ENCODE measurements around the gene ABHD3. TPM values are rescaled to one million over a fixed set of nuclear protein-coding genes. Genes with fewer than 3 reads are reported as not detected.

Gene ABHD3
- total and polyA plus RNA-seq, 2 donors (not counting 3 experiments of a cell fraction or from before 2014, with no cell fraction given): 6.3 to 14.9 TPM

DNA sequence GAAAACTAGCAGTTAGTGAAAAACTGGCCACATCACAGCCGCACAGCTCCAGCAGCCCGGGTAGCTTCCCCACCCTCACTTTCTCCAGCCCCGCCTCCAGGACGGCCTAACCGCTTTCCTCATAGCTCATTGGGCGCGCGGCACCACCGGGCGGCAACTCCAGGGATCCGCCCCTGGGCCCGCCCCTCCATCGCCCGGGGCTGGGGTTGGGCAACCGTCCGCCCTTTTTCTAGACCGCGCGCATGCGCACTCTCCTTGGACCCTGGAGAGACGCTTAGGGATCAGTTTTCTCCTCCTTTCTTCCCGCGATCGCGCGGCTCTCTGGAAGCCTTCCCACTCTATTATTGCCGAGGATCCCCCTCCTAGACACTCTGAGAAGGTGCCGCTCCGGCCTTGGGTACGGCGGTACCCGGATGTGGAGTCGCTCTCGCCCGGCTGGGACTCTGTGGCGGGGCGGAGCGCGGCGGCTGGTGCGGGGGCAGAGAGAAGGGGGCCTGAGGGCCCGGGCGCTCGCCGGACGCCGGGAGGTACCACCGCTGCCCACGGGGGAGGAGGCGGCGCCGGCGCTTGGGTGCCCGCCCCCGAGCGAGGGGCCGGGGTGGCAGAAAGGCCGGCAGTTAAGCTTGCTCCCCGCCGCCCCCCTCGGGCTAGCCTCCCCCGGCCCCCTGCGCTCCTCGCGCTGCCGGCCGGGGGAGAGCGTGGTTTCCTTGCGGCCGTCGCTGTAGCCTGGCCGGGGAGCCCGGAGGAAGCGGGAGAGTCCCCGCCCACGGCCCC lies 36.2 kb upstream of the ABHD3 start, which contains the start of gene MIB1:
Gene MIB1, plus strand, starts transcription at position 255 of the 774 bp plus-strand sequence. CDS start 792 bp downstream, outside the sequence.
- FAIRE-seq: peak; percentile 77
- TF ChIP-seq MAX (IDR thresholded peaks at IDR 0.05; ENCODE audit: insufficient read depth, insufficient read length) (no peak), POLR2A (IDR thresholded peaks at IDR 0.05; ENCODE audit: low read depth, low read length) (peak; percentile 72), POLR2AphosphoS5 (IDR thresholded peaks at IDR 0.05; ENCODE audit: insufficient read depth, low read depth, low read length) (peak; percentile 46)
- Histone ChIP-seq H3K9ac (replicated peaks; ENCODE audit: extremely low read depth, insufficient read depth, low read length) (peak within 1 kb of the TSS; percentile 95), H3K4me2 (ENCODE audit: insufficient read depth, low read length) (peak within 1 kb of the TSS; percentile 93), H2AFZ (ENCODE audit: low read depth, low read length) (peak within 1 kb of the TSS; percentile 91), H3K9me3 (replicated peaks; ENCODE audit: control insufficient read depth, insufficient read depth, low read length) (no peaks in the 10 kb centered on the region), H3K4me3 (replicated peaks in 1 of 3; ENCODE audit: insufficient read depth in 1 of 3, low read depth in 1 of 3, low read length in 3 of 3) (peak within 1 kb of the TSS; percentile 78 to 99 (median 79)), H3K79me2 (ENCODE audit: control insufficient read depth, insufficient read depth, low read length) (peaks cover 34% of the 10 kb centered on the region), H3K9me1 (replicated peaks; ENCODE audit: control insufficient read depth, extremely low read depth, insufficient read depth, low read length) (no peaks in the 10 kb centered on the region), H3K36me3 (ENCODE audit: control insufficient read depth in 2 of 2, extremely low read depth in 1 of 2, insufficient read depth in 2 of 2, low read length in 2 of 2) (no peaks in the 10 kb centered on the region), H3K27me3 (ENCODE audit: control insufficient read depth in 2 of 2, insufficient read depth in 2 of 2, low read length in 2 of 2) (no peaks in the 10 kb centered on the region), H3K27ac (ENCODE audit: insufficient read depth, low read depth, low read length) (peak within 1 kb of the TSS; percentile 91), H4K20me1 (replicated peaks; ENCODE audit: control insufficient read depth, extremely low read depth, insufficient read depth, low read length) (peaks cover 2% of the 10 kb centered on the region), H3K4me1 (ENCODE audit: control insufficient read depth, extremely low read depth, insufficient read depth, low read length) (peaks cover 24% of the 10 kb centered on the region)
- peak; percentile 98 for DNase-seq (ENCODE audit: low read depth, low spot score)
- CTCF ChIA-PET: interaction anchor here (0.7 to 3.0 kb wide), 7 partner anchors 9 to 140 kb away, joined by 3 to 12 read pairs (median 5); partner anchors contain the start of genes ABHD3 and ESCO1
- dilution Hi-C loops (cut with MboI; ENCODE audit: extremely low pct_ligation_motif_present, low sequenced_read_pairs) (no loop called here), intact Hi-C loops (cut with micrococcal nuclease) (loop anchor here (1.0 to 5.0 kb wide), 5 partner anchors 36 to 251 kb away; partner anchors contain the start of genes ABHD3, ESCO1 and SNRPD1)
- BruUV-seq (replicated peaks): no TSS peak
- POLR2A ChIA-PET: interaction anchor here (0.5 to 2.4 kb wide), 7 partner anchors 10 to 140 kb away, joined by 3 to 11 read pairs (median 5); partner anchors contain the start of genes ABHD3, ESCO1 and SNRPD1

All from endothelial cell of umbilical vein (primary cell).